HS-5 (cell line): ENCODE data around the gene SHISAL1.

Experiments used
- DNase-seq: peaks from one replicate; pipeline ENCODE4 v3.0.0-alpha.2; 2012; ENCODE audit warnings: low read depth

Gene SHISAL1

GRCh38 chr22:44312766-44313165, at the start of gene SHISAL1:
Gene SHISAL1 (minus strand): TSS chr22:44312951. CDS start chr22:44300945, 12,006 bp downstream.
- DNase-seq: no peak

- DNase-seq: no peak
These were observed 48.8 kb upstream of the SHISAL1 start for GRCh38 chr22:44361391-44362126.

GRCh38 chr22:44360668-44361381, 48.1 kb upstream of the SHISAL1 start:
- DNase-seq: no peak

GRCh38 chr22:44360306-44360667, 47.5 kb upstream of the SHISAL1 start:
- DNase-seq: no peak

GRCh38 chr22:44359496-44360110, 46.9 kb upstream of the SHISAL1 start:
- no peak for DNase-seq

GRCh38 chr22:44358709-44359440, 46.1 kb upstream of the SHISAL1 start:
- no peak for DNase-seq

GRCh38 chr22:44357966-44358465, 45.3 kb upstream of the SHISAL1 start:
- no peak for DNase-seq

- no peak for DNase-seq
These were observed 44.7 kb upstream of the SHISAL1 start for GRCh38 chr22:44357296-44357965.

- DNase-seq: no peak
These were observed 42.9 kb upstream of the SHISAL1 start for GRCh38 chr22:44355716-44356070.

- no peak for DNase-seq
These were observed 41.5 kb upstream of the SHISAL1 start for GRCh38 chr22:44354288-44354687.

- no peak for DNase-seq
These were observed 40.3 kb upstream of the SHISAL1 start for GRCh38 chr22:44353041-44353440.

GRCh38 chr22:44352378-44353035, 39.8 kb upstream of the SHISAL1 start:
- DNase-seq: no peak

- DNase-seq: peak; percentile 83
These were observed 39.1 kb upstream of the SHISAL1 start for GRCh38 chr22:44351685-44352377.

GRCh38 chr22:44351037-44351436, 38.3 kb upstream of the SHISAL1 start:
- no peak for DNase-seq

GRCh38 chr22:44349594-44349993, 36.8 kb upstream of the SHISAL1 start:
- DNase-seq: no peak

GRCh38 chr22:44348971-44349560, 36.3 kb upstream of the SHISAL1 start:
- no peak for DNase-seq

GRCh38 chr22:44347549-44347948, 34.8 kb upstream of the SHISAL1 start:
- no peak for DNase-seq

- DNase-seq: no peak
These were observed 34.3 kb upstream of the SHISAL1 start for GRCh38 chr22:44347080-44347479.

GRCh38 chr22:44345872-44346271, 33.1 kb upstream of the SHISAL1 start:
- DNase-seq: no peak

GRCh38 chr22:44344407-44344806, 31.7 kb upstream of the SHISAL1 start:
- DNase-seq: no peak
